Measurements from ENCODE around the gene RPL36AL. TPM values are rescaled to one million over a fixed set of nuclear protein-coding genes. Genes with fewer than 3 reads are reported as not detected.
A peak's percentile ranks its signal among the peaks of the same experiment; 100 is the strongest.

Gene RPL36AL
- total and polyA plus RNA-seq, 10 of the 15 experiments (the other 5 are each of a cell fraction or from before 2014, with no cell fraction given) = 222 to 1,379 (median 545) TPM

DNA sequence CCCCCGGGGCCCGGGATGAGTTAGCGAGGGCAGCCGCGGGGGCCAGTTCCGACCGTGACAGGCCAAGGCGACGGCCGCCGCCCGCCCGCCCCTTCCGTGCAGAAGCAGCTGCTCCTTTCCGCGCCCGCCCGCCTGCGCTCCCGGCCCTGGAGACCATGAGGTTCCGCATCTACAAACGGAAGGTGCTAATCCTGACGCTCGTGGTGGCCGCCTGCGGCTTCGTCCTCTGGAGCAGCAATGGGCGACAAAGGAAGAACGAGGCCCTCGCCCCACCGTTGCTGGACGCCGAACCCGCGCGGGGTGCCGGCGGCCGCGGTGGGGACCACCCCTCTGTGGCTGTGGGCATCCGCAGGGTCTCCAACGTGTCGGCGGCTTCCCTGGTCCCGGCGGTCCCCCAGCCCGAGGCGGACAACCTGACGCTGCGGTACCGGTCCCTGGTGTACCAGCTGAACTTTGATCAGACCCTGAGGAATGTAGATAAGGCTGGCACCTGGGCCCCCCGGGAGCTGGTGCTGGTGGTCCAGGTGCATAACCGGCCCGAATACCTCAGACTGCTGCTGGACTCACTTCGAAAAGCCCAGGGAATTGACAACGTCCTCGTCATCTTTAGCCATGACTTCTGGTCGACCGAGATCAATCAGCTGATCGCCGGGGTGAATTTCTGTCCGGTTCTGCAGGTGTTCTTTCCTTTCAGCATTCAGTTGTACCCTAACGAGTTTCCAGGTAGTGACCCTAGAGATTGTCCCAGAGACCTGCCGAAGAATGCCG lies 872 bp upstream of the RPL36AL start:
- Histone ChIP-seq H3K4me1 (ENCODE audit: control insufficient read depth, insufficient read depth, low read length) (no peaks in the 10 kb centered on the region; the same call in 1 of the 2 replicates), H3K9me3 (replicated peaks; ENCODE audit: control insufficient read depth, insufficient read depth, low read length) (no peaks in the 10 kb centered on the region), H3K9ac (ENCODE audit: control insufficient read depth, insufficient read depth, low read length) (peak overlapping the region; percentile 98), H3K79me2 (ENCODE audit: control insufficient read depth, insufficient read depth, low read length) (peaks cover 91% of the 10 kb centered on the region), H3K4me2 (ENCODE audit: control insufficient read depth, insufficient read depth) (peak overlapping the region; percentile 95), H4K20me1 (ENCODE audit: control insufficient read depth, insufficient read depth) (no peaks in the 10 kb centered on the region), H2AFZ (ENCODE audit: control insufficient read depth, low read depth, low read length) (peak overlapping the region; percentile 26), H3K36me3 (ENCODE audit: control insufficient read depth in 2 of 2, insufficient read depth in 2 of 2, low read length in 1 of 2) (peaks cover 0 to 6% of the 10 kb centered on the region in 2 experiments), H3K4me3 (peak overlapping the region; percentile 92), H3K27me3 (replicated peaks in 1 of 2; ENCODE audit: control insufficient read depth in 2 of 2, insufficient read depth in 2 of 2, low read length in 1 of 2) (no peaks in the 10 kb centered on the region), H3K27ac (ENCODE audit: control insufficient read depth, insufficient read depth) (peak overlapping the region; percentile 98)
- RAD21 ChIA-PET (ENCODE audit: unreplicated experiment) = interaction anchor here (0.6 to 5.8 kb wide), 12 partner anchors 9 to 494 kb away, joined by 3 to 82 read pairs (median 6); partner anchors contain the start of genes DNAAF2, KLHDC2, LRR1 and RPS29
- CTCF ChIA-PET = interaction anchor here (0.5 to 2.7 kb wide), 11 partner anchors 11 to 232 kb away, joined by 3 to 23 read pairs (median 10); partner anchors contain the start of genes LRR1, NEMF and RPS29
- BruUV-seq (replicated peaks) = no TSS peak
- intact Hi-C loops (cut with micrococcal nuclease; ENCODE audit: unreplicated experiment) = loop anchor here (1.0 to 5.0 kb wide), 3 partner anchors 23 to 1046 kb away; partner anchors contain the start of genes LRR1, RPS29 and SAV1
- SMC1A ChIA-PET (ENCODE audit: uncharacterized antibody, unreplicated experiment) = interaction anchor here (0.7 to 3.2 kb wide), 10 partner anchors 10 to 247 kb away, joined by 3 to 28 read pairs (median 6); partner anchors contain the start of genes LRR1 and RPS29
- DNase-seq (ENCODE audit: low read depth, low spot score) = no peak
- in situ Hi-C loops (cut with MboI) = loop anchor here (10.0 kb wide), 1 partner anchor 1204 kb away; no protein-coding TSS in a partner anchor
- POLR2A ChIA-PET = interaction anchor here (0.5 to 6.2 kb wide), 13 partner anchors 11 to 714 kb away, joined by 3 to 122 read pairs (median 7); partner anchors contain the start of genes DNAAF2, KLHDC2, LRR1 and NEMF
- ATAC-seq = peak; percentile 57
- FAIRE-seq = no peak
- under 1% methylated on average over 65 of the region's 65 CpGs for WGBS (ENCODE audit: insufficient coverage, insufficient replicate concordance, low lambda C conversion rate, missing lambda C conversion rate)
- TF ChIP-seq, protein P1, sequence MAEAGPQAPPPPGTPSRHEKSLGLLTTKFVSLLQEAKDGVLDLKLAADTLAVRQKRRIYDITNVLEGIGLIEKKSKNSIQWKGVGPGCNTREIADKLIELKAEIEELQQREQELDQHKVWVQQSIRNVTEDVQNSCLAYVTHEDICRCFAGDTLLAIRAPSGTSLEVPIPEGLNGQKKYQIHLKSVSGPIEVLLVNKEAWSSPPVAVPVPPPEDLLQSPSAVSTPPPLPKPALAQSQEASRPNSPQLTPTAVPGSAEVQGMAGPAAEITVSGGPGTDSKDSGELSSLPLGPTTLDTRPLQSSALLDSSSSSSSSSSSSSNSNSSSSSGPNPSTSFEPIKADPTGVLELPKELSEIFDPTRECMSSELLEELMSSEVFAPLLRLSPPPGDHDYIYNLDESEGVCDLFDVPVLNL (IDR thresholded peaks at IDR 0.05; ENCODE audit: low read depth, low read length) = no peak
- TF ChIP-seq JUND (IDR thresholded peaks at IDR 0.05; ENCODE audit: low read depth, low read length) (no peak), EZH2 (IDR thresholded peaks at IDR 0.05; ENCODE audit: borderline replicate concordance, control insufficient read depth, low read depth, low read length) (no peak), KLF5 (IDR thresholded peaks at IDR 0.05; ENCODE audit: partially characterized antibody) (no peak), BMI1 (IDR thresholded peaks at IDR 0.05; ENCODE audit: borderline replicate concordance) (no peak), MXI1 (IDR thresholded peaks at IDR 0.05; ENCODE audit: low read depth, low read length) (no peak)
- TF ChIP-seq, protein P2, sequence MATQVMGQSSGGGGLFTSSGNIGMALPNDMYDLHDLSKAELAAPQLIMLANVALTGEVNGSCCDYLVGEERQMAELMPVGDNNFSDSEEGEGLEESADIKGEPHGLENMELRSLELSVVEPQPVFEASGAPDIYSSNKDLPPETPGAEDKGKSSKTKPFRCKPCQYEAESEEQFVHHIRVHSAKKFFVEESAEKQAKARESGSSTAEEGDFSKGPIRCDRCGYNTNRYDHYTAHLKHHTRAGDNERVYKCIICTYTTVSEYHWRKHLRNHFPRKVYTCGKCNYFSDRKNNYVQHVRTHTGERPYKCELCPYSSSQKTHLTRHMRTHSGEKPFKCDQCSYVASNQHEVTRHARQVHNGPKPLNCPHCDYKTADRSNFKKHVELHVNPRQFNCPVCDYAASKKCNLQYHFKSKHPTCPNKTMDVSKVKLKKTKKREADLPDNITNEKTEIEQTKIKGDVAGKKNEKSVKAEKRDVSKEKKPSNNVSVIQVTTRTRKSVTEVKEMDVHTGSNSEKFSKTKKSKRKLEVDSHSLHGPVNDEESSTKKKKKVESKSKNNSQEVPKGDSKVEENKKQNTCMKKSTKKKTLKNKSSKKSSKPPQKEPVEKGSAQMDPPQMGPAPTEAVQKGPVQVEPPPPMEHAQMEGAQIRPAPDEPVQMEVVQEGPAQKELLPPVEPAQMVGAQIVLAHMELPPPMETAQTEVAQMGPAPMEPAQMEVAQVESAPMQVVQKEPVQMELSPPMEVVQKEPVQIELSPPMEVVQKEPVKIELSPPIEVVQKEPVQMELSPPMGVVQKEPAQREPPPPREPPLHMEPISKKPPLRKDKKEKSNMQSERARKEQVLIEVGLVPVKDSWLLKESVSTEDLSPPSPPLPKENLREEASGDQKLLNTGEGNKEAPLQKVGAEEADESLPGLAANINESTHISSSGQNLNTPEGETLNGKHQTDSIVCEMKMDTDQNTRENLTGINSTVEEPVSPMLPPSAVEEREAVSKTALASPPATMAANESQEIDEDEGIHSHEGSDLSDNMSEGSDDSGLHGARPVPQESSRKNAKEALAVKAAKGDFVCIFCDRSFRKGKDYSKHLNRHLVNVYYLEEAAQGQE (IDR thresholded peaks at IDR 0.05; ENCODE audit: low read depth, low read length) = no peak
- TF ChIP-seq, protein P3, sequence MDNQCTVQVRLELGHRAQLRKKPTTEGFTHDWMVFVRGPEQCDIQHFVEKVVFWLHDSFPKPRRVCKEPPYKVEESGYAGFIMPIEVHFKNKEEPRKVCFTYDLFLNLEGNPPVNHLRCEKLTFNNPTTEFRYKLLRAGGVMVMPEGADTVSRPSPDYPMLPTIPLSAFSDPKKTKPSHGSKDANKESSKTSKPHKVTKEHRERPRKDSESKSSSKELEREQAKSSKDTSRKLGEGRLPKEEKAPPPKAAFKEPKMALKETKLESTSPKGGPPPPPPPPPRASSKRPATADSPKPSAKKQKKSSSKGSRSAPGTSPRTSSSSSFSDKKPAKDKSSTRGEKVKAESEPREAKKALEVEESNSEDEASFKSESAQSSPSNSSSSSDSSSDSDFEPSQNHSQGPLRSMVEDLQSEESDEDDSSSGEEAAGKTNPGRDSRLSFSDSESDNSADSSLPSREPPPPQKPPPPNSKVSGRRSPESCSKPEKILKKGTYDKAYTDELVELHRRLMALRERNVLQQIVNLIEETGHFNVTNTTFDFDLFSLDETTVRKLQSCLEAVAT (IDR thresholded peaks at IDR 0.05) = 0 out of 2 replicates have a peak, but pooled peaks have one; percentile 3
- TF ChIP-seq, protein P4, sequence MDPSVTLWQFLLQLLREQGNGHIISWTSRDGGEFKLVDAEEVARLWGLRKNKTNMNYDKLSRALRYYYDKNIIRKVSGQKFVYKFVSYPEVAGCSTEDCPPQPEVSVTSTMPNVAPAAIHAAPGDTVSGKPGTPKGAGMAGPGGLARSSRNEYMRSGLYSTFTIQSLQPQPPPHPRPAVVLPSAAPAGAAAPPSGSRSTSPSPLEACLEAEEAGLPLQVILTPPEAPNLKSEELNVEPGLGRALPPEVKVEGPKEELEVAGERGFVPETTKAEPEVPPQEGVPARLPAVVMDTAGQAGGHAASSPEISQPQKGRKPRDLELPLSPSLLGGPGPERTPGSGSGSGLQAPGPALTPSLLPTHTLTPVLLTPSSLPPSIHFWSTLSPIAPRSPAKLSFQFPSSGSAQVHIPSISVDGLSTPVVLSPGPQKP (IDR thresholded peaks at IDR 0.05; ENCODE audit: low read depth, low read length) = no peak
- TF ChIP-seq, protein P5, sequence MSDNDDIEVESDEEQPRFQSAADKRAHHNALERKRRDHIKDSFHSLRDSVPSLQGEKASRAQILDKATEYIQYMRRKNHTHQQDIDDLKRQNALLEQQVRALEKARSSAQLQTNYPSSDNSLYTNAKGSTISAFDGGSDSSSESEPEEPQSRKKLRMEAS (IDR thresholded peaks at IDR 0.05; ENCODE audit: low read depth, low read length) = peak; percentile 17; the same call in 1 of the 2 replicates
- TF ChIP-seq, protein P6, sequence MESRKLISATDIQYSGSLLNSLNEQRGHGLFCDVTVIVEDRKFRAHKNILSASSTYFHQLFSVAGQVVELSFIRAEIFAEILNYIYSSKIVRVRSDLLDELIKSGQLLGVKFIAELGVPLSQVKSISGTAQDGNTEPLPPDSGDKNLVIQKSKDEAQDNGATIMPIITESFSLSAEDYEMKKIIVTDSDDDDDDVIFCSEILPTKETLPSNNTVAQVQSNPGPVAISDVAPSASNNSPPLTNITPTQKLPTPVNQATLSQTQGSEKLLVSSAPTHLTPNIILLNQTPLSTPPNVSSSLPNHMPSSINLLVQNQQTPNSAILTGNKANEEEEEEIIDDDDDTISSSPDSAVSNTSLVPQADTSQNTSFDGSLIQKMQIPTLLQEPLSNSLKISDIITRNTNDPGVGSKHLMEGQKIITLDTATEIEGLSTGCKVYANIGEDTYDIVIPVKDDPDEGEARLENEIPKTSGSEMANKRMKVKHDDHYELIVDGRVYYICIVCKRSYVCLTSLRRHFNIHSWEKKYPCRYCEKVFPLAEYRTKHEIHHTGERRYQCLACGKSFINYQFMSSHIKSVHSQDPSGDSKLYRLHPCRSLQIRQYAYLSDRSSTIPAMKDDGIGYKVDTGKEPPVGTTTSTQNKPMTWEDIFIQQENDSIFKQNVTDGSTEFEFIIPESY (IDR thresholded peaks at IDR 0.05) = no peak
